GM12892 (cell line): ENCODE measurements around the gene KRT38.

Source experiments
- POLR2A ChIP-seq: IDR thresholded peaks from 2 replicates; pipeline ENCODE4 v1.6.1; 2011; ENCODE audit warnings: low read depth, low read length, control low read depth
- POLR2AphosphoS5 ChIP-seq: IDR thresholded peaks from 2 replicates; pipeline ENCODE4 v1.6.1; 2011; ENCODE audit warnings: low read depth, low read length, control low read depth
- TAF1 ChIP-seq: IDR thresholded peaks from 2 replicates; pipeline ENCODE4 v1.6.1; 2011; ENCODE audit warnings: low read depth, mild to moderate bottlenecking, control low read depth, low read length, borderline replicate concordance

DNA sequence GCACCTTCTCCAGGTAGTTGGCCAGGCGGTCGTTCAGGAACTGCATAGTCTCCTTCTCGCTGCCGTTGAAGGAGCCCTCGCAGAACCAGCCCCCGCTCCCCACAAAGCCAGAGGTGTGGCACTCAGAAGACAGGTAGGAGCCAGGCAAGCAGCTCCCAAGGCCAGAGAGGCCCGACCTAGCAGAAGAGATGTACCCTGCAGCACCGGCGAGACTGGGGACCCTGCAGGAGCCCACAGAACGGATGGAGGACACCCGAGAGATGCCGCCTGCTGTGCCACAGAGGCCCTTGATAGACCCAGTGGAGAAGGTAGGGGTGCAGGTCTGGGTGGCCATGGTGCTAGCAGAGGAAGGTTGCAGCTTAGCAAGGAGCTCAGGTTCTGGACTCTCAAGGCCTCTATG lies 48.7 kb upstream of the KRT38 start, which contains the start of gene KRT36:
- TF ChIP-seq POLR2A = no peak
- no peak for TF ChIP-seq POLR2AphosphoS5
- TF ChIP-seq TAF1 = no peak
